Fibroblast of skin of left biceps (primary cell): ENCODE results near the gene FMN1.
A peak's percentile ranks its signal among the peaks of the same experiment; 100 is the strongest.

Source experiments
- DNase-seq, 2 experiments: peaks; one replicate each; pipeline ENCODE4 v3.0.0-alpha.2; 2013; ENCODE audit warnings: low read depth in 2 of 2

The FMN1 gene

DNA sequence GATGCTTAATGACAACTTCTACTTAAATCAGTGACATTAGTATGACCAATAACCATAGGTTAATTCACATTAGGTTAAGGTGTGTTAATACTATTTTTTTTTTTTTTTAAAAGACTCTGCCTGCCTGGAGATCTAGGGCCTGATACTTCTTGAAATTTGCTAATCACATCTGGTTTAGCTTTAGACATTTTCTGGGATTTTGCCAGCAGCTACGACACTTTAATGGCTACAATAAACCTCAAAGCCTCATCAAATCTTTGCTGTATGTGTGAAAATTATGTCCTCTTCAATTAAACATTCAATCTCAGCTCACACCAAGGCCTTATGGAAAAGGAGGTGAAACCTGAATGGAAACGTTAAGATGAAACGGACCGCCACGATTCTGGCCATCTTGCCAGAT lies 308.8 kb downstream of the FMN1 start:
- no peak for DNase-seq

DNA sequence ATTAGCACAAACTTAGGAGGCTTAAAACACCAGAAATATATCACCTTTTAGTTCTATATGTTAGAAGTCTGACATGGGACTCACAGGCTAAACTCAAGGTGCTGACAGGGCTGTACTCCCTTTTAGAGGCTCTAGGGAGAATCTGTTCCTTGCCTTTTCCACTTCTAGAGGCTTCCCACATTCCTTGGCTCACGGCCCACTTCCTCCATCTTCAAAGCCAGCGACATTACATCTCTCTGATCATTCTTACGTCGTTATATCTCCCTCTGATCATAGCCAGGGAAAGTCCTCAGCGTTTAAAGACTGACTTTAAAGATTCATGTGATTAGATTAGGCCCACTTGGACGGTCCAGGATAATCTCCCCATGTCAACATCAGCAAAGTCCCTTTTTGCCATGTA lies 310.4 kb downstream of the FMN1 start:
- DNase-seq = no peak

DNA sequence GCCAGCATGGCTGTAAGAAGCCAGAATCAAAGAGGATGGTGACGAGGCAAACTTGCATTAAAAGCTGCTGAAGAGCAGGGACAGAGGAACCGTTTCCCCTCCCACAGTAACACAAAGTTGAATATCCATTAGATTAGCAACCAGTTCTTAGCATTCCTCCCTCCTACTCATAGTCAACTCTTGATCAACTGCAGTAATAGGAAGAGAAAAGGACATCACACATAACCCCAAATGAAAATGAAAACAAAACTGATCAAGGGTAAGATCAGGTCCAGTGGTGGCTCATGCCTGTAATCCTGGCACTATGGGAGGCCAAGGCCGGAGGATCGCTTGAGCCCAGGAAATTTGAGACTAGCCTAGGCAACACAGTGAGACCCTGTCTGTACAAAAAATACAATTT lies 311.6 kb downstream of the FMN1 start:
- no peak for DNase-seq

DNA sequence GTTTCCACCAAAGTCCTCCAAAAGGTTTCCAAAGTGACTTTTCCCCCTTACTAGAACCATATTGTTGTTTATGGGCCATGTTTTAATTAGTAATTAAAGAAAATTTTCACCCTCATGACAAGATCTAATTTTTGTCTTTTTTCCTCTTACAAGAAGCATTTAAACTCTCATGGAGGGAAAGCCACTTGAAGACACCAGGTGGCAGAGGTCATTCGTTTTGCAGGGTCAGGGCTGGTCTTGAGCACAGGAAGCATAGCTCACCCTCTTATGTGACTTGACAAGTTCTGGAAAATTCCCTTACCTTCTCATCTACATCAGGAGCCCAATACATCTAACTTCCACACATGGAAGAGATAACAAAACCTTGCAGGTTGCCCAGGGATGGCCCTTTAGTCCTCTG lies 313.0 kb downstream of the FMN1 start:
- no peak for DNase-seq

DNA sequence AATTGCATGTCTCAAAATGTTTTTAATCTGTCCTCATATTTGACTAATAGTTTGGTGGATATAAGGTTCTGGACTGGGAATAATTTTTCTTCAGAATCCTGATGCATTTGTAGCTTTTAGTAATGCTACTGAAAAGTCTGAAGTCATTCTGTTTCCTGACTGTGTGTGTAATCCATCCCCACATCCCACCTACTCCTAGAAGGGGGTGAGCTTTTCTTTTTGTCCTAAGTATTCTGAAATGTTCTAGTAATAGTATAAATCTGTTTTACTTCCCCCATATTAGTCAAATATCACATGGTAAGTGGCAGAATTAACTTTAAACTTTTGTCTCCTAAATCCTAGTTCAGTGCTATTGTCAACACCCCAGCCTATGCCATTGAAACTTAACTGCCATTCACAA lies 313.9 kb downstream of the FMN1 start:
- DNase-seq = no peak

DNA sequence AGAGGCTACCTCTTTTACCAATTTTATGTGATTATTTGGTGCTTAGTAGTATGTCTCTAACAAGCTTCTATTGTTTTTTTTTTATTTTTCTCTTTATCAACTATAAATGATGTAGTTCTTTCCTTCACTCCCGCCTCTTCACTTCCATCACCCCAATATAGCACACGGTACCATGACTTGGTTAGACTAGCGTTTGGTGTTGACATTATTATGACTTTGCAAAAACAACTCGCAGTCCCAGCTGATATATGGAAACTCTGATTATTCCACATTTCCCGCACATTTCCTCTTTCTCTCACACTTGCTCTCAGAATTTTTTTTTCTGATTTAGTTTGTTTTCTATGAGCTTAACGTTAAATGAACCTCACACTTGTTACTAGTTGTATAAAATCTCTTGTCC lies 314.5 kb downstream of the FMN1 start:
- no peak for DNase-seq

DNA sequence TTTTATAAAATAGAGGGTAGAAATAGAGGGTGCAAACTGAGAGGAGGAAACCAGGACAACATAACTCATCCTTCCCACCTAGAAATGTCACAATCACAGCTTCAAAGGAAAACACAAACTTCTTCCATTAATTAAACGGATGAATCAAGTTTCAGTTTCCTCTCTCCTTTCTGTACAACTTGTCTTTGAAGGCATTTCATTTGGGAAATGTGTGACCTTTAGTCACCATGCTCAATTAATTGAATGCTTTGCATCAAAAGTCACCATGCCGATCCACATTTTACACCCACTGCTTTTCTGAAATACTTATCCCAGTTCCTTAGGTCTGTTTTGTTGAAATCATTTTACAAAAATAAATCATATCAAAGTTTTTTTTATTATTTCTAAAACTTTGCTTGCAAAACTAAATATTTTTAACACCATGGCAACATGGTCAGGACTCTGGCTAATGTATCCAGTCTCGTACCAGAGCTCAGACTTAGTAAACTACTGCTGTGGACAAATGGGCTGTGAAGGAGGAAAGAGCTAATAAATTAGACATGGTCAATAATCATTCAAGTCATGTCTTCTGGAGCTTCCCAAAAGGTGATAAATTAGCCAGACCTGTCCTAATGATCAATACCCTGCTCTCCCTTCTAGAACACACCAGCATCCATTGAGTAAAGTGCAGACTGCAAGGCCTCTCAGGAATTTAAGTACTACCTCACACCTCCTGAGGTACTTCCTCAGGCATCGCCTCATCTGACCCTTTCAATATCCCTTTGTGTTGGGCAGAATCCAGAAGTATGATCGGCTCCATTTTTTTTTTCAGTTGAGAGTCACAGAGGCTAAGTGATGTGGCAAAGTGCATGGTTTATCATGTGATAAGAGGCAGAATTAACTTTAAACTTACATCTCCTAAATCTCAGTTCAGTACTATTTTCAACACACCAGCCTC lies 315.4 kb downstream of the FMN1 start:
- DNase-seq = no peak

DNA sequence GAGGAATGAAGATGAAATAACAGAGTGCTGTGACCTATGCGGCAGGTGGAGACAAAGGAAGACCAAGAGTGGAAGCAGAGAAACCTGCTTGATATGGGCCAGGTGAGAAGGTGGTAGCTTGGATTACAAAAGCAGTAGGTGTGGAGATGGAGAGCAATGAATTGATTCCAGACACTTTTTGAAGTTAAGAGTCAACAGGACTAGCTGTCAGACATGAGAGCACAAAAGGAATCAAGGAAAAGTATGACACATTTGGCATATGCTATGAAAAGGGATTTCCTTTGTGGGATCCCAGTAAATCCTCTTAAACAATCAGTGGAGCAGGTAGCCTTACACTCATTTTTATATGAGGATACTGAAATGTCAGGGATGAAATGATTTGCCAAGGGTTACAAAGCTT lies 316.2 kb downstream of the FMN1 start:
- DNase-seq = no peak

DNA sequence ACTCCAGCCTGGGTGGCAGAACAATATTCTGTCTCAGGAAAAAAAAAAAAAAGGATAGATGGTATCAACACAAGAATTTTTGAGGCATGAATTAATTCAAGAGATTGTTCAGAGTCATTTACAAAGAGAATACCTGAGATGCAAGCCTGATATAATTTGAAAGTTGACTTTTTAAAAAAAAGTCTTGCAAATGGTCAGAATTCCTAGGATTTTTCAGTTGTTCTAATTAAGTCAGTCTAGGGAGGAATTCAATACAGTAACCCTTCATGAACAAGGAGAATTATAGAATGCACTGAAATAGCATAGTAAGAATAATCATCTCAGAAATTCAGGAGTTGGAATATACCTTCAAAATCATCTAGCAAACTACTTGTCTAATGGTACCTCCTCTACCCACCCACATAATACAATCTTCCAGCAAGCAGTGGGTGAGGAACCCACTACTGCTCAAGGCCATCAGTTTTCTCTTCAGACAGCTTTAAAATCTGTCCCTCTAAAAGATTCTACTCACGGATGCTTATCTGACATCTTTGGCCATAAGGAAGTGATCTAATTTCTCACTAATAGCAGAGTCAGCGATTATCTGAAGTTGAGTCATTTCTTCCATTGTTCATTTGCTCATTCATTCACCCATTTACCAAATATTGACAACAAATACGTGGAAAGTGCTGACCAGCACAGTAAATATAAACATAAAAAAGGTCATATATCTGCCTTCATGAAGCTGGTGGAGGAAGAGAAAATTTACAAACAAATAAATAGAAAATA lies 317.1 kb downstream of the FMN1 start:
- no peak for DNase-seq

DNA sequence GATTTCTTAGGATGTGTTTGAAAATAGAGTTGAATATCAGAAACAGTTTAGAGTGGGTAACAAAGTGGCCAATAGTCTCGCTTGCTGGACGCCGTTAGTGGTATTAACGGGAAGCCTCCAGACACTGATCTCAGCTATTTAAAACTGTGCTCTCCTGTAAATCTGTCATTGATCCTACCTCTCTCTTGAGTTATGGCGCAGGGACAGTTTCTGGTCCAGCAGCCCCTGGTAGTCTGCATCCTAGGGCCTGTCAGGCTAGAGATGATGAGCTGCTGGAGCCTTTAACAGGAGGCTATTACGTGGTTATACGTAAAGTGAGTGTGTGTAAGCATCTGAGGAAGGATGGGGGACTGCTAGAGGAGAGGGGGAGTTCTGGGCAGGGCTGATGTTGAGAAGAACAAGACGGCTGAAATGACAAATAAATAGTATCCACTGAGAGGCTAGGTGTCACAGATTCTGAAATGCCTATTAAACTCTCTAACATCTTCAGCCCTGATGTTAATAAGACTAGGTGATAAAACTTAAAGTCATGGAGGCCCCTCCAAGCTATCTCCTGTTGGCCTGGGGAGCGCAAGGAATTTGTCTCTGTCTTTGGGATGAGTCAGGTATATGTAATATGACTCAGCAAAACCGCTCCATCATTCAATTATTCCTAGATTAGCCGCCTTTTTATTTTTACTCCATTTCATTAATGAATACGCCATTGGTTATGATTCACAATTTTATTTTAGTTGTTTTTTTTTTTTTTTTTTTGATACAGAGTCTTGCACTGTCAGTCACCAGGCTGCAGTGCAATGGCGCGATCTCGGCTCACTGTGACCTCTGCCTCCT lies 321.0 kb downstream of the FMN1 start:
- no peak for DNase-seq

DNA sequence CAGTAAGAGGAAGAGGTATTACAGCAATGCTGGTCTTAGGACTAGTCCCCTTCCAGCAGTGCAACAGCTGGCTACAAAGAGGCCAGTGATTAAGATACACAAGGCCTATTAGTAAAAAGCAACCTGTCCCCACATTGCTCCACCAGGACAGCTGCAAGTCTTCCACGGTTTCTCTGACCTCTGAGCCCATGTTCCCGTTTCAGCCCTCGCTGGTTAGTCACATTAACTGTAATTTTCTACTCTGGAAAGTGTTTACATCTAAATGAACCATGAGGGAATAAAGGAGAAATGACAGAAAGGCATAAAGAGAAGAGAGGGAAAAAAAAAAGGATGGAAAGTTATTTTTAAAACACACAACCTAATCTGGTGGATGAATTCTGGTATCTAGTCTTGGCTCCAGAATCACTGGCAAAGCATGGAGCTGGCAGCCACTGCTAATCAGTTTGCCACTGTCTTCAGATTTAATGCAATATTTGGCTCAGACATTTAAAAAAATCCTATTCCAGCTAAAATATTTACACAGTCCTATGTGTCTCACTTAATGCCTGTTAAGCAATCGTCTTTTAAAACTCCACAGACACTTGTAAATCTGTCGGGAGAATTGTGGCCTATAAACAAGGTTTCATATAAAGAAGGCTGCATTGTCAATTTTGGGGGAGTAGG lies 321.8 kb downstream of the FMN1 start:
- DNase-seq = no peak

DNA sequence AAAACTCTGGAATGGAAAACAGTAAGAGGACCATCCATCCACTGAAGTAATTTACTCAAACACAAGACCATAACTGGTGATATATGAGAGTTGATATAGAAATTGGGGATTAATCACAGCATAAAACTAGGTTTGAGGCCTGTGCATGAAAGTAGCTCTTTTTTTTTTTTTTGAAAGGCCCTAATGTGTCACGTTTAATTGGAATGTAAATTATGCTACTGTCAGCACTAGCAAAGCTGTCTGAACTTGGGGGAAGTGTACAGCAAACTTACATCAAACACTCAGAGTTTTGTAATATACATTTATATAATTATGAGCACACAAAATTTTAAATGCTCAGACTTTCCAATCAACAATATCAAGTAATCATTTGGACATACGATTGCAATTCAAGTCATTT lies 322.6 kb downstream of the FMN1 start:
- DNase-seq = no peak

DNA sequence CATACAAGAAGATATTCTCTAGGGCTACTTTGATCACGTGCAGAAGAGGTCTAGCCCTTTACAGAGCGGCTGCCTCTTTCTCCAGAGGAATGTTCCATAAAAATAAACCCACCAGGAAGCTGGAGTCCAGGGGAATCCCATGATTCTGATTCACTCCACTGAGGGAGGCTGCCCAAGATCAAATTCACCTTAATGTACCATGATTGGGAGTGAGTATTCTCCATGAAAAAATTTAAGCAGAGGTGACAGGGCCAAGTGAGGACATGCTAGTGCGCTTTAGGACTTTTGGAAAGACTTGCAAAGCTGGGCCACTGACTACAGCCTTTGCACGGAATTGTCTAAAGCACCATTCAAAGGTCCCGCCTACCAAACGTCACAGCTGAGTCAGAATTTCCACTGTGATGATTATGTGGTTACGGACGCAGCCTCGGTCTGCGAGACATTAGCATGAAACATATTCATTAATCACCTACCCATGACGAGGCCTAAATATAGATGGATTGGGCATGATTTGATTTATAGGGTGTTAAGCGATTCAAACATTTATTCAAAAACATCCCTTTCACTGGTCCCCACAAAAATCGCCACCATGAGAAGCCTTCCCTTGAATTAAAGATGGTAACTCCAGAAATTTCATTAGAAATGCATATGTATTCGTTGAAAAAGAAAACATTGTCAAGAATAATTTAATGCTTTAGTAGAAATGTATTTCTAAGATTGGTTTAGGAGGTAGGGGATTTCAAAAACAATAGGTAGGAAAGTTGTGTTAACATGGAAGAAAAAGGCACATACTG lies 324.1 kb downstream of the FMN1 start:
- peak; percentile 98 to 99 for DNase-seq

DNA sequence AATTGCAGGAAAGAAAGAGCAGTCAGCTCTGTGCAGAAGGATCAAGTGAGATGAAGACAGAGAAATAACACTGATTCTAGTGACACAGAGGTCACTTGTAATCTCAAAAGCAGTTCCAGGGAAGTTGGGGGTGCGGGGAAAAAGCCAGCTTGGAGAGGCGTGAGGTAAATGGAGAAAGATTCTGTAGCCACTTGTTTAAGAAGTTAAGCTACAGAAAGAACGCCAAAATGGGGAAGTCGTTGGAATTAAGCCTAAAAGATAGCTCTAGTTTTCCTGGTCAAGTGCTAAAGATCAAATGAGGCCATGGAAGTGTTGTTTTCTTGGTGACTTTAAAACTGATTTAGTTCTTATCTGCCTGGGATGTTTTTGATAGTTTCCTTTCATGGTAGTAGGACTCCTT lies 324.7 kb downstream of the FMN1 start:
- DNase-seq = no peak

DNA sequence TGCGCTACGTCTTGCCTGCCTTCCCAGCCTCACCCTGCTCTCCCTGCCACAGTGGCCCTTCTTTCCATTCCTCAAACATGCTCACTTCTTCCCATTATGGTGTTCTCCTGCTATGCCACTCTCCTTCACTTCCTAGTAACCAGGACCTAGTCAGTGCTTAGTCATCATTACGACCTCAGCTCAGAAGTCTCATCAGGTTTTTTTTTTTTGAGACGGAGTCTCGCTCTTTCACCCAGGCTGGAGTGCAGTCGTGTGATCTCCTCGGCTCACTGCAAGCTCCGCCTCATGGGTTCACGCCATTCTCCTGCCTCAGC lies 327.2 kb downstream of the FMN1 start:
- DNase-seq = no peak

DNA sequence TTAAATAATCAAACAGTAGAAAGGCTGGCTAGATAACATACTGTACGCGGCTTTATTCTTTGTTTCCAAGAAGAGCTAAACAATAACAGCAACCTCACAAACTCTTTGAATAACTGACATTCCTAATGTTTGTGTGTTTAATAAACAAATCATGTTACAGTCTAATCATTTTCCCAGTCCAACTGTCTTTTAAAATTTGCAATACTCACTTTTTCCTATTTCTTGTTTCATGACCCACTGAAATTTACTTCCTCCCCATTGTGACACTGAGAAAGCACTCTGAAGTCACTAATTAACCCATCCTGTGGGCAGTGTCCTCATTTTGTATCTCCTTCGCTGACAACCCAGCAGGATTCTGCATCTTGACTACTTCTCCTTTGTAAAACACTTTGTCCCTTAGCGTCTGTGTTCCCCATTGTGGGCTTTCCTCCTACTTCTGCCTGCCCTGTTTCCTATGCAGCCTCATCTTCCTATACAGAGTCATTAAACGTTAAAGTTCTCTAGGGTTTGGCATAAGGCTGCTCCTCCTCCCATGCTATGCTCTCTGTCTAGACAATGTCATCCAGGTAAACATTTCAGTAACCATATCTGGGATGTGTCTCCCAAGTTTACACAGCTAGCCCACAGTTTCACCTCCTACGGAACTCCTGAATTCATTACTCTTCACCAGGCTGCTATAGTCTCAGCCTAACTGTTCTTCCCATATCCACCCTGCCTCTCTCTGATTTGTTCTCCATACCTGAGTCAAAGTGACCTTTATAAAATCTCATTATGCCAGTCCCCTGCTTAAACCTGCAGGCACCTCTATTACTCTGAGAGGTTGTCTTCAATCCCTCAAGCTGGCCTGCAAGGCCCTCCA lies 327.8 kb downstream of the FMN1 start:
- no peak for DNase-seq

DNA sequence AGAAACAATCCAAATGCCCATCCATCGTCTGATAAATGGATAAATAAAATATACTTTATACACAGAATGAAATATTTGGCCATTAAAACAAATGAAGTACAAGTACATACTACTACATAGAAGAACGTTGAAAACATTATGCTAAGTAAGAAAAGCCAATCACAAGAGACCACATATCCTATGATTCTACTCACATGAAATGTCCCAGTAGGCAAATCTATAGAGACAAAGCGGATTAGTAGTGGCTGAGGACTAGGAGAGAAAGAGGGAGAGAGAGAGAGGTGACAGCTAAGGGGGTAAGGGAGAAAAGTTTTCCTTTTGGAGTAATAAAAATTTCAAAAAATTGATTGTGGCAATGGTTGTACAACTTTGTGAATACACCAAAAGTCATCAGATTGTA lies 329.7 kb downstream of the FMN1 start:
- DNase-seq = no peak

DNA sequence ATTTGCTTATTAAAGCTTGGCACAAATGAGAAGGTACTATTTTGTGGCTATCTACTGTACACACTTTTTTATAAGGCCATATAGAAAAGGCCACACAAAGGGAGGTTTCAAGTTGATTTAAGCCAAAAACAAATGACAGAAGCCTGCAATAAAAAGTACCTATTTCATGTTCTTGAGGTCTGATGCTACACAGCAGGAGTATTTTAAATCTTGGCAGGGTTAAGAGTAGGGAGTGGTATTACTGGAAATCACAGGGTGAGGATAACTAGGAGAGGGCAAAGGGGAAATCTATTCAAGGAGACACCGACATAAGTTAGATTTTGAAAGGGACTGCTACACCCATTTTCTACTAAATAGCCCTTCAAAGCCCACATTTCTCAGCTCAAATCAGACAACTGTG lies 330.5 kb downstream of the FMN1 start:
- no peak for DNase-seq

DNA sequence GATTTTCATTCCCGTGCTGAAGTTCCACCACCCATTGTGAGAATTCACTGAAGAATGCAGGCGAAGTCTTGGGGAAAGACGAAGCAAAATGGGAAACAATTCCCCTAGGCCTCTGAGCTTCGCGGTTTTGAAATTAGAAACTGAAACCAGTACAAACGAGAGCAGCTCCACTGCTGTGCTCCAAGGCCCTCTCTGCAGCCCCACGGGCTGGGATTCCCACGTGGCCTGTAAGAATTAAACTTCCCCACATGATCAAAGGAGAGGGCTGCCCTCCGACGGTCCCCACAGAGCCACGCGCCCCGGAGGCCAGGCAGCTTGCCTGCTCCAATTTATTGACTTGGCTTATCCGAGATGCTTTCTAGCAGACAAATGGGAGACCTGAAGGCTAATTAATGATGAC lies 332.8 kb downstream of the FMN1 start:
- DNase-seq = peak; percentile 79 to 80

DNA sequence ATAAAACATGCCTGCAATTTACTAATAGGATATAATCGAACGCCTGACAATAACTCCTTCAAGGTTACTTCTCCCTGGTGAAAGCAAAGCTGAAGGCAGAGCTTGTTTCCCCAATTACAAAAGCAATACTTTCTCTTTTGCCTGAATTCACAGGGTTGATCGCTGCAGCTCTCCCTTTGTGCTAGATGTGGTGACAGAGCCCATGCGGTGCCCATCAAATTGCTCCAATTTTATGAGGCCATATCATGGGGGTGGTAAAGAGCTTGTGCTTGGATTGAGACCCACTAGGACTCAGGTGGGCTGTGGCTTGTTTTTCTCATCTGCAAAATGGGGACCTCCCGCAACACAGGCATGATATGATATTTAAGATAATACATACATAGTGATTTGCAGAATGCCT lies 333.3 kb downstream of the FMN1 start:
- DNase-seq = no peak
